NT2/D1 (cell line): ENCODE results near the gene SLC24A3.

ENCODE experiments used
- DNase-seq: peaks from one replicate; pipeline ENCODE4 v3.0.0-alpha.2; 2011; ENCODE audit warnings: low read depth, low spot score
- H3K27me3 ChIP-seq: 2 replicates; pipeline ENCODE4 v1.6.0; 2011; ENCODE audit warnings: mild to moderate bottlenecking; ENCODE audit not compliant: insufficient read length, insufficient read depth
- H3K36me3 ChIP-seq: 2 replicates; pipeline ENCODE4 v1.6.1; 2011; ENCODE audit warnings: mild to moderate bottlenecking, low read length, mixed read lengths; ENCODE audit not compliant: insufficient read depth, insufficient read length
- H3K4me1 ChIP-seq: 2 replicates; pipeline ENCODE4 v1.5.1; 2011; ENCODE audit not compliant: insufficient read depth, insufficient read length
- H3K4me3 ChIP-seq: 2 replicates; pipeline ENCODE4 v1.5.1; 2011; ENCODE audit warnings: low read depth; ENCODE audit not compliant: insufficient read length
- H3K9ac ChIP-seq: 2 replicates; pipeline ENCODE4 v1.6.0; 2011; ENCODE audit warnings: low read depth; ENCODE audit not compliant: insufficient read length
- H3K9me3 ChIP-seq: 2 replicates; pipeline ENCODE4 v1.5.1; 2011; ENCODE audit warnings: mild to moderate bottlenecking, low read length; ENCODE audit not compliant: insufficient read depth
- SUZ12 ChIP-seq: IDR thresholded peaks from 2 replicates; pipeline ENCODE4 v1.6.1; 2011; ENCODE audit not compliant: insufficient read length, insufficient read depth; ENCODE audit errors: extremely low read depth
- YY1 ChIP-seq: IDR thresholded peaks from 2 replicates; pipeline ENCODE4 v1.6.1; 2011; ENCODE audit not compliant: insufficient read length, insufficient read depth
- ZNF274 ChIP-seq: IDR thresholded peaks from 2 replicates; pipeline ENCODE4 v1.6.1; 2011; ENCODE audit warnings: mild to moderate bottlenecking, low read depth, low read length

SLC24A3 gene

GRCh38 chr20:19333563-19333962 is 121.1 kb downstream of the SLC24A3 start:
- DNase-seq = no peak
- Histone ChIP-seq H3K9me3 (no peaks in the 10 kb centered on the region), H3K4me1 (no peaks in the 10 kb centered on the region), H3K36me3 (no peaks in the 10 kb centered on the region), H3K4me3 (no peak overlapping the region), H3K9ac (no peak overlapping the region), H3K27me3 (no peaks in the 10 kb centered on the region)
- no peak for TF ChIP-seq SUZ12
- no peak for TF ChIP-seq YY1
- TF ChIP-seq ZNF274 = no peak

DNA sequence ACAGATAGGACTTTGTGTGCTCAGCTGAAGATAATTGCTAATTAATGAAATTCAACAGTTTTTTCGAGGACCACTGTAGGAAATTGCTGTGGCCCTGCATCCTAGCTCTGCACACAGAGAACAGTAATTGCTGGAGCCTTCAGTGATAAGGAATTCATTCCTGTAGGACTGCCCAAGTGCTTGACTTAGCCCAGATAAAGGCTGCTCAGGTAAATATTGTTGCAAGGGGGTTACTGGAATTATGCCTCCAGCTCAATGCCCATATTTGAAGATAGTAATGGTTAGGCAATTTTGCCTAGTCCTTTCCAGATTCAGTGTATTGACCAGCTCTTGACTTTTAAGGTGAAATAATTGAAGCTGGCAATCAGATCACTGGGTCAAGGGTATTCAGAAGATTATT is 122.9 kb downstream of the SLC24A3 start:
- H3K9ac ChIP-seq = no peak overlapping the region
- no peaks in the 10 kb centered on the region for H3K9me3 ChIP-seq
- TF ChIP-seq YY1 = no peak
- TF ChIP-seq ZNF274 = no peak
- H3K4me1 ChIP-seq = no peaks in the 10 kb centered on the region
- no peak overlapping the region for H3K4me3 ChIP-seq
- DNase-seq = no peak
- no peaks in the 10 kb centered on the region for H3K36me3 ChIP-seq
- H3K27me3 ChIP-seq = no peaks in the 10 kb centered on the region

DNA sequence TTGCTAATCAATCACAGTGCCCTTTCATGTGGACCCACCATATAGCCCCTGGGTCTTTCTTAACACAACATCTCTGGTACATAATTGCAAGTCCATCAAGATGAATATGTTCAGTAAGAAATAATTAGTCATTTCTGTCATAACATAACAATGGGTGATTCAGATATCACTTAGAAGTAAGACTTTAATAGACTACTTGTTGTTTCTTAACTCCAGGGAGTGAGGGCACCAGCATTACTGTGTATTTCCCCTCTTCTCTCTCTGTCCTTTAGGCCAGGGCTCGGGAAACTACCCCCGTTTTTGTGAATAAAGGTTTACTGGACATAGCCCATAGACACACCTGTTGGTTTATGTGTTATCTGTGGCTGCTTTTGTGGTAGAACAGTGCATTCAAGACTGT is 123.5 kb downstream of the SLC24A3 start:
- Histone ChIP-seq H3K36me3 (no peaks in the 10 kb centered on the region), H3K4me1 (no peaks in the 10 kb centered on the region), H3K27me3 (no peaks in the 10 kb centered on the region), H3K9ac (no peak overlapping the region), H3K4me3 (no peak overlapping the region), H3K9me3 (no peaks in the 10 kb centered on the region)
- DNase-seq = no peak
- TF ChIP-seq YY1 = no peak

DNA sequence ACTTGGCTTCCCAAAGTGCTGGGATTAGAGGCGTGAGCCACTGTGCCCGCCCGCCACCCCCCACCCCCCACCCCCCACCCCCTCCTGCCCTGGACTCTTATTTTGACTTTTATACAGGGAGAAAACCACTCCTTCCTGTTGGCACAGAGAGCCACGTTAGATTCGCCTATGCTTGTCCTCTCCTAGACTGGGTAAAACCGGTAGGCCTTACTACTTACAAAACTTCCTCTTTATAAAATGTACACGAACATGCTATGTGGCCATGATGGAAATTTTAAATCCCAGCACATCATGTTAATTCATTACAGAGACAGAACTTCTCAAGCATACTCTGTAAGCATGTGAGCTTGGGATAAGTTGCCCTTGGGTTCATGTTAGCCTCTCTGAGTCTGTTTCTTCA is 124.2 kb downstream of the SLC24A3 start:
- Histone ChIP-seq H3K9me3 (no peaks in the 10 kb centered on the region), H3K9ac (no peak overlapping the region), H3K36me3 (no peaks in the 10 kb centered on the region), H3K4me1 (no peaks in the 10 kb centered on the region), H3K4me3 (no peak overlapping the region), H3K27me3 (no peaks in the 10 kb centered on the region)
- TF ChIP-seq YY1 (no peak), ZNF274 (no peak), SUZ12 (no peak)
- no peak for DNase-seq

GRCh38 chr20:19338380-19338779 is 125.9 kb downstream of the SLC24A3 start:
- no peaks in the 10 kb centered on the region for H3K36me3 ChIP-seq
- H3K27me3 ChIP-seq = no peaks in the 10 kb centered on the region
- no peak overlapping the region for H3K9ac ChIP-seq
- H3K4me1 ChIP-seq = no peaks in the 10 kb centered on the region
- no peak for TF ChIP-seq YY1
- no peak for TF ChIP-seq ZNF274
- TF ChIP-seq SUZ12 = no peak
- H3K4me3 ChIP-seq = no peak overlapping the region
- no peaks in the 10 kb centered on the region for H3K9me3 ChIP-seq
- DNase-seq = no peak

DNA sequence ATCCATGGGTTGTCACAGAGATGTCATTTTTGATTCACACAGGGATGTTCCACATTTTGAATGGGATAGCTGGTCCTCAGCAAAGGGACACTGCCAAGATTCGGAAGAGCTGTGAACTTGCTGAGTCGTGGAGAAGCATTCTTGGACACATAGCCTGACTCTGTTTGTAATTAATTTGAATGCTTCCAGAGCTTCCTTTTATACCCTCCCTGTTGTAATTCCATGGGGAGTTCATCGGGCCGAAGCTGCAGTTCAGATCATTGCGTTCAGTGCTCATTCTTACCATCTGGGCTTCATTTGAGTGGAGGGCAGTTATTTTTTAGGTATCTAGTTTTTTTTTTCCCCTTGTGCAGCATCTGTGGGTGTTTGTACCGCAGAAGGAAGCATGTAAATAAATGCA is 126.5 kb downstream of the SLC24A3 start:
- no peak for TF ChIP-seq ZNF274
- H3K27me3 ChIP-seq = no peaks in the 10 kb centered on the region
- no peak overlapping the region for H3K4me3 ChIP-seq
- no peaks in the 10 kb centered on the region for H3K36me3 ChIP-seq
- DNase-seq = no peak
- no peak overlapping the region for H3K9ac ChIP-seq
- no peaks in the 10 kb centered on the region for H3K9me3 ChIP-seq
- no peaks in the 10 kb centered on the region for H3K4me1 ChIP-seq

DNA sequence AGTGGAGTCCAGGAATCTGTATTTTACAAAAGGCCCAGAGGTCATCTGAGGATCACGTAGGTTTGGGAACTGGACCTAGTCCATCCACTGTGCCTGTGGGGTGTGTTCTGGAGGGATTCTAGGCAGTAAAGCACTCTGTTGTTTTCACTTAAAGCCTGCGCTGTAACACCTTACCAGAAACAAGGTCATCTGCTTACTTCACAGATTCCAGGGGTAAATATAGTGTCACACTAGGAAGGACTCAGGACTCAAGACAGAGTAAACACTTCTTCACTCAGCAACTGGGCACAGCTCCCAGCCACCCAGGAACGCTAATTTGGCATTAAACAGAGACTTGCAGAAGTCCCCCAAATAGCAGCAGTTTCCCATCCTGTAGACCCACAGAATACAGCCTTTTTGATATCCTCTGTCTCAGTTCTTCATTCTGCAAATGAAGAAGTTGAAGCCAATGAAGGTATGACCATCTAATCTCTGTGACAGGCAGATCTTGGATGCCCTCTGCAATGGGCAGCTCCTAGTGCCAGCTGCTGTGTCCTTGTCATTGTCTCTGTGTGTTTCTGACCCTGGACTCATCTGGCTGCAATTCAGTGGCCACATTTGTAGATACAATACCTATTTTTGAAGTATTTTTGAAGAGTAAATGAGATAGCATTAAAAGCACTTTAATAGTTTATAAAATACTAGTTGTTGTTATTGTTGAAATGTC is 129.1 kb downstream of the SLC24A3 start:
- no peaks in the 10 kb centered on the region for H3K36me3 ChIP-seq
- TF ChIP-seq ZNF274 (no peak), YY1 (no peak), SUZ12 (no peak)
- no peaks in the 10 kb centered on the region for H3K4me1 ChIP-seq
- H3K4me3 ChIP-seq = no peak overlapping the region
- H3K9me3 ChIP-seq = no peaks in the 10 kb centered on the region
- H3K27me3 ChIP-seq = no peaks in the 10 kb centered on the region
- H3K9ac ChIP-seq = no peak overlapping the region
- no peak for DNase-seq

DNA sequence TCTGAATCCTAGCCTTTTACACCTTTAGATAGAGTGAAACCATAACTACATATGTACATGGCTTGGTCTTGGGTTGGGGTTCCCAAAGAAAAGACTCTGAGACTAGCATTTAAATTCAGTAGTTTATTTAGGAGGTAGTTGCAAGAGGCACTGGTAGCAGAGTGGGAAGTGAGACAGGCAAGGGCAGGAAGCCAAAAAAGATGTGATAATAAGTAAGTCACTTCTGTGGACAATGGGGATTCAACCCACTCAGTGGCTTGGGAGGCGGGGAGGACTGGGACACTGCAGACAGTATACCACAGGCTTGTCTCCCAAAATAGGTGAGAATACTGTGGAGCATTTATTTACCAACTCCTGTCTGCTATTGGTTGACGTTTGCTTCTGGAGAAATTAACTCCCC is 131.9 kb downstream of the SLC24A3 start:
- no peak for TF ChIP-seq ZNF274
- no peak for TF ChIP-seq YY1
- no peak for TF ChIP-seq SUZ12
- no peak for DNase-seq
- Histone ChIP-seq H3K36me3 (no peaks in the 10 kb centered on the region), H3K9ac (no peak overlapping the region), H3K4me1 (no peaks in the 10 kb centered on the region), H3K4me3 (no peak overlapping the region), H3K27me3 (no peaks in the 10 kb centered on the region), H3K9me3 (no peaks in the 10 kb centered on the region)
